HG03060 (cell line): ENCODE results near the gene TAF6L.
"Not testable (repeated sequence)": the region's sequence is repeated elsewhere in the genome, so short reads cannot be mapped to it uniquely, and the experiment has no call there.

Experiments
- ATAC-seq: cut with Tn5 transposase; IDR thresholded peaks from one replicate; pipeline ENCODE4 v1.9.1; 2021; ENCODE audit warnings: low read depth, moderate number of reproducible peaks; ENCODE audit not compliant: unreplicated experiment

Gene TAF6L

GRCh38 chr11:62755086-62755615 is 16.0 kb upstream of the TAF6L start:
- ATAC-seq = no peak

- no peak for ATAC-seq
Measured at GRCh38 chr11:62757846-62758788, 13.1 kb upstream of the TAF6L start.

GRCh38 chr11:62760867-62761227 is 10.3 kb upstream of the TAF6L start:
- not testable (repeated sequence) for ATAC-seq

GRCh38 chr11:62770778-62771143 is 435 bp upstream of the TAF6L start:
- no peak for ATAC-seq

GRCh38 chr11:62774407-62774806 is 3.2 kb downstream of the TAF6L start:
- no peak for ATAC-seq

GRCh38 chr11:62775646-62776045 is 4.5 kb downstream of the TAF6L start:
- no peak for ATAC-seq

GRCh38 chr11:62777389-62777788 is 6.2 kb downstream of the TAF6L start:
- ATAC-seq = no peak

GRCh38 chr11:62778441-62778840 is 7.2 kb downstream of the TAF6L start:
- ATAC-seq = no peak

GRCh38 chr11:62782753-62783152 is 11.6 kb downstream of the TAF6L start:
- no peak for ATAC-seq

- ATAC-seq = no peak
Measured at GRCh38 chr11:62786318-62787004, 15.3 kb downstream of the TAF6L start.

- ATAC-seq = peak; percentile 39
Measured at GRCh38 chr11:62787005-62787759, 16.0 kb downstream of the TAF6L start, which contains the start of gene TMEM179B. Gene TMEM179B (plus strand): TSS chr11:62787402. CDS start chr11:62787432, 30 bp downstream.

- no peak for ATAC-seq
Measured at GRCh38 chr11:62788991-62789390, 17.8 kb downstream of the TAF6L start.

GRCh38 chr11:62789576-62789975 is 18.4 kb downstream of the TAF6L start:
- ATAC-seq = no peak

- no peak for ATAC-seq
Measured at GRCh38 chr11:62791501-62792201, 20.5 kb downstream of the TAF6L start, which contains the start of gene TMEM223. Gene TMEM223 (minus strand): TSS chr11:62792006. CDS start chr11:62791994, 12 bp downstream.

- no peak for ATAC-seq
Measured at GRCh38 chr11:62792202-62792575, 21.0 kb downstream of the TAF6L start.

GRCh38 chr11:62794201-62794775 is 23.1 kb downstream of the TAF6L start:
- ATAC-seq = no peak

- no peak for ATAC-seq
Measured at GRCh38 chr11:62796281-62796680, 25.1 kb downstream of the TAF6L start.

GRCh38 chr11:62799486-62799885 is 28.3 kb downstream of the TAF6L start:
- no peak for ATAC-seq

GRCh38 chr11:62801071-62801470 is 29.9 kb downstream of the TAF6L start:
- no peak for ATAC-seq
